Measurements from ENCODE around the gene DHX16. TPM values are rescaled to one million over a fixed set of nuclear protein-coding genes. Genes with fewer than 3 reads are reported as not detected.

The DHX16 gene
- total RNA-seq, 1 donor = 32.0 TPM

- peak overlapping the region; percentile 91 for H3K4me3 ChIP-seq (ENCODE audit: low read depth, low read length)
- TF ChIP-seq CTCF (IDR thresholded peaks at IDR 0.05; ENCODE audit: insufficient read depth, low read depth, low read length) = no peak
- peak; percentile 88 for DNase-seq (ENCODE audit: low read depth)
Measured at GRCh38 chr6:30682143-30683117, 9.6 kb upstream of the DHX16 start.

GRCh38 chr6:30681766-30682142, 8.9 kb upstream of the DHX16 start:
- peak overlapping the region; percentile 91 for H3K4me3 ChIP-seq (ENCODE audit: low read depth, low read length)
- no peak for DNase-seq (ENCODE audit: low read depth)
- TF ChIP-seq CTCF (IDR thresholded peaks at IDR 0.05; ENCODE audit: insufficient read depth, low read depth, low read length) = no peak

- peak overlapping the region; percentile 22 for H3K4me3 ChIP-seq (ENCODE audit: low read depth, low read length)
- no peak for TF ChIP-seq CTCF (IDR thresholded peaks at IDR 0.05; ENCODE audit: insufficient read depth, low read depth, low read length)
- DNase-seq (ENCODE audit: low read depth) = no peak
Measured at GRCh38 chr6:30679765-30680535, 7.1 kb upstream of the DHX16 start.

GRCh38 chr6:30678964-30679726, 6.3 kb upstream of the DHX16 start:
- peak overlapping the region; percentile 21 for H3K4me3 ChIP-seq (ENCODE audit: low read depth, low read length)
- TF ChIP-seq CTCF (IDR thresholded peaks at IDR 0.05; ENCODE audit: insufficient read depth, low read depth, low read length) = peak; percentile 97
- peak; percentile 84 for DNase-seq (ENCODE audit: low read depth)

GRCh38 chr6:30676660-30677285, 4.0 kb upstream of the DHX16 start:
- H3K4me3 ChIP-seq (ENCODE audit: low read depth, low read length) = no peak overlapping the region
- no peak for DNase-seq (ENCODE audit: low read depth)
- TF ChIP-seq CTCF (IDR thresholded peaks at IDR 0.05; ENCODE audit: insufficient read depth, low read depth, low read length) = no peak

Measured in fibroblast of villous mesenchyme (primary cell).